HepG2 (cell line): Measurements from ENCODE around the gene LRPPRC. TPM values are rescaled to one million over a fixed set of nuclear protein-coding genes. Genes with fewer than 3 reads are reported as not detected.

ENCODE experiments used
- IKZF4 ChIP-seq: sonication (generic); formaldehyde crosslinking; IDR thresholded peaks from 2 replicates; pipeline ENCODE4 v1.5.1; 2020; ENCODE audit warnings: borderline replicate concordance, mild to moderate bottlenecking, low read depth, missing genetic modification reagents; ENCODE audit errors: not compliant biosample characterization
- IRX3 ChIP-seq: sonication (generic); formaldehyde crosslinking; IDR thresholded peaks from 2 replicates; pipeline ENCODE4 v1.8.1; 2023; ENCODE audit warnings: mild to moderate bottlenecking, low read depth, missing genetic modification reagents, borderline replicate concordance
- MAF1 ChIP-seq: sonication (generic); formaldehyde crosslinking; IDR thresholded peaks from 2 replicates; pipeline ENCODE4 v1.5.0; 2020; ENCODE audit warnings: missing genetic modification reagents, borderline replicate concordance
- NFAT5 ChIP-seq: sonication (generic); formaldehyde crosslinking; IDR thresholded peaks from 2 replicates; pipeline ENCODE4 v1.4.0; 2020; ENCODE audit warnings: missing genetic modification reagents
- PAX8 ChIP-seq: sonication (generic); formaldehyde crosslinking; IDR thresholded peaks from 2 replicates; pipeline ENCODE4 v1.8.0; 2022; ENCODE audit warnings: mild to moderate bottlenecking, missing genetic modification reagents, borderline replicate concordance
- RFX3 ChIP-seq: IDR thresholded peaks from 2 replicates; pipeline ENCODE4 v1.6.1; 2016; ENCODE audit warnings: missing biosample characterization, missing genetic modification reagents
- SMAD3 ChIP-seq: sonication (generic); formaldehyde crosslinking; IDR thresholded peaks from 2 replicates; pipeline ENCODE4 v1.4.0; 2020; ENCODE audit warnings: missing genetic modification reagents
- SP140L ChIP-seq: sonication (generic); formaldehyde crosslinking; IDR thresholded peaks from 2 replicates; pipeline ENCODE4 v1.4.0; 2020; ENCODE audit warnings: missing genetic modification reagents, borderline replicate concordance
- SP2 ChIP-seq: sonication (generic); formaldehyde crosslinking; IDR thresholded peaks from 2 replicates; pipeline ENCODE4 v1.5.1; 2020; ENCODE audit warnings: mild to moderate bottlenecking, missing genetic modification reagents
- ZNF20 ChIP-seq: sonication (generic); formaldehyde crosslinking; IDR thresholded peaks from 2 replicates; pipeline ENCODE4 v1.4.0; 2020; ENCODE audit warnings: mild to moderate bottlenecking, moderate library complexity, missing genetic modification reagents
- ZNF3 ChIP-seq: IDR thresholded peaks from 2 replicates; pipeline ENCODE4 v1.7.0; 2017; ENCODE audit warnings: inconsistent platforms
- ZNF766 ChIP-seq: sonication (generic); formaldehyde crosslinking; IDR thresholded peaks from 2 replicates; pipeline ENCODE4 v1.5.0; 2020; ENCODE audit warnings: missing genetic modification reagents, borderline replicate concordance
- ZNF792 ChIP-seq: IDR thresholded peaks from 2 replicates; pipeline ENCODE4 v1.6.1; 2016
- ZZZ3 ChIP-seq: sonication (generic); formaldehyde crosslinking; IDR thresholded peaks from 2 replicates; pipeline ENCODE4 v1.4.0; 2020; ENCODE audit warnings: missing genetic modification reagents, mild to moderate bottlenecking, borderline replicate concordance
- polyA plus RNA-seq, 8 experiments: library from polyadenylated mRNA; depleted of rRNA in 3 of 8; stranded (reverse) in 7 of 8; unstranded in 1 of 8; fragments of >200 nt; fragmentation: Illumina TruSeq in 4 of 8; extraction: Trizol in 4 of 8; gene quantifications; 2 replicates each; pipeline versions ENCODE4 v1.2.1 to v1.2.3, GENCODE V29; 2011 to 2016; ENCODE audit warnings: low read depth in 4 of 8, missing spikeins in 1 of 8, mixed read lengths in 1 of 8; ENCODE audit not compliant: insufficient read depth in 1 of 8
- total RNA-seq, 5 experiments: library from RNA; depleted of rRNA; stranded (reverse); fragments of >200 nt; fragmentation: Illumina TruSeq; extraction: Trizol; gene quantifications; 2 replicates each; pipeline ENCODE4 v1.2.3, GENCODE V29; 2016; ENCODE audit warnings: low read depth in 1 of 5
- TF ChIP-seq, protein P1 (sequence below): sonication (generic); formaldehyde crosslinking; IDR thresholded peaks from 2 replicates; pipeline ENCODE4 v1.4.0; 2020; ENCODE audit warnings: low read depth, missing genetic modification reagents
- TF ChIP-seq, protein P2 (sequence below): sonication (generic); formaldehyde crosslinking; IDR thresholded peaks from 2 replicates; pipeline ENCODE4 v1.5.1; 2020; ENCODE audit warnings: mild to moderate bottlenecking, missing genetic modification reagents, moderate library complexity

Gene LRPPRC
- total and polyA plus RNA-seq, 2 of the 13 experiments (the other 11 are each of a cell fraction or from before 2014, with no cell fraction given) = 117 to 167 TPM

DNA sequence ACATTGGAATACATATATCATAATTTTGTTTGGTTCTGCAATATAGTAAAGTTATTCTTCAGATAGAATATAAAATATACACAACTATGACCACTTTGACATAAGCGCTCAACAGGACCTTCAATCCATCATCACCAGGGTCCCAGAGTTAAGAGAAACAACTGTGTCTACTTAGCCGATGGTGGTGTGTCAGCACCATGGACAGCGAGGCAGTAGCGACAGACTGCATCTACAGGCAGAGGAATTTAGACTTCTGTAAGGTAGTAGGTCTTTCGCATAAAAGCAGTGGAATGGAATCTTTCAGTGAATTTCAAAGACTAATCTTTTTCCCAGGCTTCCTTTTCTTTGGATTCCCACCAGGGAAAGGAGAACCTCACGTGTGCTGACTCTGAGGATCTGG, 20.5 kb upstream of the LRPPRC start (continued):
- TF ChIP-seq, protein P1, sequence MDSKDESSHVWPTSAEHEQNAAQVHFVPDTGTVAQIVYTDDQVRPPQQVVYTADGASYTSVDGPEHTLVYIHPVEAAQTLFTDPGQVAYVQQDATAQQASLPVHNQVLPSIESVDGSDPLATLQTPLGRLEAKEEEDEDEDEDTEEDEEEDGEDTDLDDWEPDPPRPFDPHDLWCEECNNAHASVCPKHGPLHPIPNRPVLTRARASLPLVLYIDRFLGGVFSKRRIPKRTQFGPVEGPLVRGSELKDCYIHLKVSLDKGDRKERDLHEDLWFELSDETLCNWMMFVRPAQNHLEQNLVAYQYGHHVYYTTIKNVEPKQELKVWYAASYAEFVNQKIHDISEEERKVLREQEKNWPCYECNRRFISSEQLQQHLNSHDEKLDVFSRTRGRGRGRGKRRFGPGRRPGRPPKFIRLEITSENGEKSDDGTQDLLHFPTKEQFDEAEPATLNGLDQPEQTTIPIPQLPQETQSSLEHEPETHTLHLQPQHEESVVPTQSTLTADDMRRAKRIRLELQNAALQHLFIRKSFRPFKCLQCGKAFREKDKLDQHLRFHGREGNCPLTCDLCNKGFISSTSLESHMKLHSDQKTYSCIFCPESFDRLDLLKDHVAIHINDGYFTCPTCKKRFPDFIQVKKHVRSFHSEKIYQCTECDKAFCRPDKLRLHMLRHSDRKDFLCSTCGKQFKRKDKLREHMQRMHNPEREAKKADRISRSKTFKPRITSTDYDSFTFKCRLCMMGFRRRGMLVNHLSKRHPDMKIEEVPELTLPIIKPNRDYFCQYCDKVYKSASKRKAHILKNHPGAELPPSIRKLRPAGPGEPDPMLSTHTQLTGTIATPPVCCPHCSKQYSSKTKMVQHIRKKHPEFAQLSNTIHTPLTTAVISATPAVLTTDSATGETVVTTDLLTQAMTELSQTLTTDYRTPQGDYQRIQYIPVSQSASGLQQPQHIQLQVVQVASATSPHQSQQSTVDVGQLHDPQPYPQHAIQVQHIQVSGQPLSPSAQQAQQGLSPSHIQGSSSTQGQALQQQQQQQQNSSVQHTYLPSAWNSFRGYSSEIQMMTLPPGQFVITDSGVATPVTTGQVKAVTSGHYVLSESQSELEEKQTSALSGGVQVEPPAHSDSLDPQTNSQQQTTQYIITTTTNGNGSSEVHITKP (CRISPR knock-in tag) = peak; percentile 67; the same call in 1 of the 2 replicates
- no peak for TF ChIP-seq ZZZ3
- peak; percentile 79 for TF ChIP-seq IKZF4 (CRISPR knock-in tag)
- TF ChIP-seq ZNF20 (CRISPR knock-in tag) = no peak
- no peak; the same call in 1 of the 2 replicates for TF ChIP-seq PAX8 (CRISPR knock-in tag)
- peak; percentile 87; the same call in 1 of the 2 replicates for TF ChIP-seq ZNF766 (CRISPR knock-in tag)
- TF ChIP-seq MAF1 (CRISPR knock-in tag) = no peak; the same call in 1 of the 2 replicates
- TF ChIP-seq RFX3 (CRISPR knock-in tag) = peak; percentile 32; the same call in 1 of the 2 replicates
- TF ChIP-seq NFAT5 (CRISPR knock-in tag) = peak; percentile 62; the same call in 1 of the 2 replicates
- peak; percentile 87; the same call in 1 of the 2 replicates for TF ChIP-seq IRX3 (CRISPR knock-in tag)
- peak; percentile 95 for TF ChIP-seq ZNF792 (CRISPR knock-in tag)
- peak; percentile 98 for TF ChIP-seq SMAD3 (CRISPR knock-in tag)
- TF ChIP-seq SP140L (CRISPR knock-in tag) = peak; percentile 98; the same call in 1 of the 2 replicates
- TF ChIP-seq, protein P2, sequence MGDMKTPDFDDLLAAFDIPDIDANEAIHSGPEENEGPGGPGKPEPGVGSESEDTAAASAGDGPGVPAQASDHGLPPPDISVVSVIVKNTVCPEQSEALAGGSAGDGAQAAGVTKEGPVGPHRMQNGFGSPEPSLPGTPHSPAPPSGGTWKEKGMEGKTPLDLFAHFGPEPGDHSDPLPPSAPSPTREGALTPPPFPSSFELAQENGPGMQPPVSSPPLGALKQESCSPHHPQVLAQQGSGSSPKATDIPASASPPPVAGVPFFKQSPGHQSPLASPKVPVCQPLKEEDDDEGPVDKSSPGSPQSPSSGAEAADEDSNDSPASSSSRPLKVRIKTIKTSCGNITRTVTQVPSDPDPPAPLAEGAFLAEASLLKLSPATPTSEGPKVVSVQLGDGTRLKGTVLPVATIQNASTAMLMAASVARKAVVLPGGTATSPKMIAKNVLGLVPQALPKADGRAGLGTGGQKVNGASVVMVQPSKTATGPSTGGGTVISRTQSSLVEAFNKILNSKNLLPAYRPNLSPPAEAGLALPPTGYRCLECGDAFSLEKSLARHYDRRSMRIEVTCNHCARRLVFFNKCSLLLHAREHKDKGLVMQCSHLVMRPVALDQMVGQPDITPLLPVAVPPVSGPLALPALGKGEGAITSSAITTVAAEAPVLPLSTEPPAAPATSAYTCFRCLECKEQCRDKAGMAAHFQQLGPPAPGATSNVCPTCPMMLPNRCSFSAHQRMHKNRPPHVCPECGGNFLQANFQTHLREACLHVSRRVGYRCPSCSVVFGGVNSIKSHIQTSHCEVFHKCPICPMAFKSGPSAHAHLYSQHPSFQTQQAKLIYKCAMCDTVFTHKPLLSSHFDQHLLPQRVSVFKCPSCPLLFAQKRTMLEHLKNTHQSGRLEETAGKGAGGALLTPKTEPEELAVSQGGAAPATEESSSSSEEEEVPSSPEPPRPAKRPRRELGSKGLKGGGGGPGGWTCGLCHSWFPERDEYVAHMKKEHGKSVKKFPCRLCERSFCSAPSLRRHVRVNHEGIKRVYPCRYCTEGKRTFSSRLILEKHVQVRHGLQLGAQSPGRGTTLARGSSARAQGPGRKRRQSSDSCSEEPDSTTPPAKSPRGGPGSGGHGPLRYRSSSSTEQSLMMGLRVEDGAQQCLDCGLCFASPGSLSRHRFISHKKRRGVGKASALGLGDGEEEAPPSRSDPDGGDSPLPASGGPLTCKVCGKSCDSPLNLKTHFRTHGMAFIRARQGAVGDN = no peak
- TF ChIP-seq ZNF3 = peak; percentile 78; the same call in 1 of the 2 replicates
- no peak for TF ChIP-seq SP2 (CRISPR knock-in tag)
